ENCODE data around the gene PCBP3.

Gene PCBP3

GRCh38 chr21:45763506-45763905 is 120.0 kb downstream of the PCBP3 start:
- TF ChIP-seq ZFX (IDR thresholded peaks at IDR 0.05), result no peak
- no peak for TF ChIP-seq CTCF (conservative IDR thresholded peaks at IDR 0.05)
- H3K27ac ChIP-seq, result no peak overlapping the region

- H3K27ac ChIP-seq, result no peak overlapping the region
- TF ChIP-seq CTCF (conservative IDR thresholded peaks at IDR 0.05), result no peak
- TF ChIP-seq ZFX (IDR thresholded peaks at IDR 0.05), result no peak
These were observed 121.3 kb downstream of the PCBP3 start for GRCh38 chr21:45764792-45765191.

GRCh38 chr21:45765375-45765774 is 121.8 kb downstream of the PCBP3 start:
- no peak overlapping the region for H3K27ac ChIP-seq
- TF ChIP-seq ZFX (IDR thresholded peaks at IDR 0.05) (no peak), CTCF (conservative IDR thresholded peaks at IDR 0.05) (no peak)

GRCh38 chr21:45766055-45766454 is 122.5 kb downstream of the PCBP3 start:
- H3K27ac ChIP-seq, result no peak overlapping the region
- no peak for TF ChIP-seq CTCF (conservative IDR thresholded peaks at IDR 0.05)
- no peak for TF ChIP-seq ZFX (IDR thresholded peaks at IDR 0.05)

GRCh38 chr21:45766501-45766900 is 123.0 kb downstream of the PCBP3 start:
- TF ChIP-seq ZFX (IDR thresholded peaks at IDR 0.05), result no peak
- TF ChIP-seq CTCF (conservative IDR thresholded peaks at IDR 0.05), result no peak
- no peak overlapping the region for H3K27ac ChIP-seq

- no peak overlapping the region for H3K27ac ChIP-seq
- TF ChIP-seq CTCF (conservative IDR thresholded peaks at IDR 0.05) (no peak), ZFX (IDR thresholded peaks at IDR 0.05) (no peak)
These were observed 123.8 kb downstream of the PCBP3 start for GRCh38 chr21:45767071-45768006.

- no peak for TF ChIP-seq CTCF (conservative IDR thresholded peaks at IDR 0.05)
- no peak for TF ChIP-seq ZFX (IDR thresholded peaks at IDR 0.05)
- H3K27ac ChIP-seq, result no peak overlapping the region
These were observed 124.7 kb downstream of the PCBP3 start for GRCh38 chr21:45768011-45768739.

Measured in C4-2B (cell line).